ENCODE measurements around the gene REPS2. TPM values are rescaled to one million over a fixed set of nuclear protein-coding genes. Genes with fewer than 3 reads are reported as not detected.

REPS2 gene
- total RNA-seq, 1 donor: 1.7 TPM

DNA sequence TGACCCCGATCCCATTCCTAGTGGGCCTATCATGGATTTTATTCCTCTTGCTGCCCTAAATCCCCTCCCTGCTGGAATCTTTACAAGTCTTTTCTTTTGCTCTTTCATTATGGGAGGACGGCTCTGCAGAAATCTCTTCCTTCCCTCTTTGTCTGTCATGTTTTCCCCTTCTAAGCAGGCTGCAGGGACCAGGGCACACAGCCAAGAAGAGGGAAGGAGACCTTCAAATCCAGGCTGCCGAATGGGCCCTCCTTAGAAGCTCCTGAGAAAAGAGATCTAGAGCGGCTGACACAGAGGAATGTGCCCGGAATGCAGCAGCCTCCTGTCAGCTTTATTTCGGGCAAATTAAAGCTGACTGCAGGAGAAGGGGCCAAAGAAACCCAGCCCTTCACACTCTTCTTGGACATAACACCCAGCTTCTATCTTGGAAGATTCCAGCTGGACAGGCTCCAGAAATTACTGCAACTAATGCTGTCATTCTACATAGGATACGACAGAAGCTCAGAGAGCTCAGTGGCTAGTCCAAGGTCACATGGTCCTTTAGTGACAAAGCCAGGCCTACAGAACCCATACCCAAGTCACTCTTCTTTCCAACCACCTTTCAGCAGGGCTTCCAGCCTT is 240.8 kb downstream of the REPS2 start:
- H3K4me3 ChIP-seq (ENCODE audit: low read depth, low read length): no peak overlapping the region
- DNase-seq (ENCODE audit: low read depth): no peak
- TF ChIP-seq, protein P1, sequence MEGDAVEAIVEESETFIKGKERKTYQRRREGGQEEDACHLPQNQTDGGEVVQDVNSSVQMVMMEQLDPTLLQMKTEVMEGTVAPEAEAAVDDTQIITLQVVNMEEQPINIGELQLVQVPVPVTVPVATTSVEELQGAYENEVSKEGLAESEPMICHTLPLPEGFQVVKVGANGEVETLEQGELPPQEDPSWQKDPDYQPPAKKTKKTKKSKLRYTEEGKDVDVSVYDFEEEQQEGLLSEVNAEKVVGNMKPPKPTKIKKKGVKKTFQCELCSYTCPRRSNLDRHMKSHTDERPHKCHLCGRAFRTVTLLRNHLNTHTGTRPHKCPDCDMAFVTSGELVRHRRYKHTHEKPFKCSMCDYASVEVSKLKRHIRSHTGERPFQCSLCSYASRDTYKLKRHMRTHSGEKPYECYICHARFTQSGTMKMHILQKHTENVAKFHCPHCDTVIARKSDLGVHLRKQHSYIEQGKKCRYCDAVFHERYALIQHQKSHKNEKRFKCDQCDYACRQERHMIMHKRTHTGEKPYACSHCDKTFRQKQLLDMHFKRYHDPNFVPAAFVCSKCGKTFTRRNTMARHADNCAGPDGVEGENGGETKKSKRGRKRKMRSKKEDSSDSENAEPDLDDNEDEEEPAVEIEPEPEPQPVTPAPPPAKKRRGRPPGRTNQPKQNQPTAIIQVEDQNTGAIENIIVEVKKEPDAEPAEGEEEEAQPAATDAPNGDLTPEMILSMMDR (IDR thresholded peaks at IDR 0.05; ENCODE audit: insufficient read depth, low read length): no peak

DNA sequence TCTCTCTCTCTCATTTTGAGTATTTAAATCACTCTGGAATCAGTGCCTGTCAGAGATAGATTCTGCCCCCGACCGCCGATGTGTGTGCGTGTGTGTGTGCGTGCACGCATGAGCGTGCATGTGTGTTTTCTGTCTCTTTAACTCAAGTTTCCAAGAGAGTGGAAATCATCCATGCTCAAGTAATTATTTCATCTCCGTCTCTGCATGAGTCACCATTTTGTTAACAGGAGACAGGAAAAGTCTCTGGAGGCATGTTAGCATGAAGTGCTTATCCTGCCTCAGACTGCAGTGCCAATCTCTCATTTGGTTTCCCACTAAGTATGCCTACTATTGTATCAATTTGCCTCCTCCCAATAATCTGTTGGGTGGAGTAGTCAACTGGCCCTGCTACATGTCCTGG is 245.6 kb downstream of the REPS2 start:
- TF ChIP-seq, protein P1 (IDR thresholded peaks at IDR 0.05; ENCODE audit: insufficient read depth, low read length): no peak
- H3K4me3 ChIP-seq (ENCODE audit: low read depth, low read length): no peak overlapping the region
- DNase-seq (ENCODE audit: low read depth): no peak

Small RNA genes lying within 50 kb of the gene (small RNA-seq; reads per million reads assigned to genes)
- gene RF00019 (not detected), gene RF00190 (not detected)

Other genes starting within 250 kb of the REPS2 start
- gene CTPS2, start 234.0 kb upstream of the REPS2 start, total RNA-seq (ENCODE audit: low replicate concordance): 6.2 and 12.0 TPM in 2 replicates
- 15.9 and 39.9 TPM in 2 replicates for gene SYAP1, start 227.0 kb upstream of the REPS2 start, total RNA-seq (ENCODE audit: low replicate concordance)
- 6.3 and 13.9 TPM in 2 replicates for gene TXLNG, start 160.2 kb upstream of the REPS2 start, total RNA-seq (ENCODE audit: low replicate concordance)
- 120 and 172 TPM in 2 replicates for gene RBBP7, start 76.3 kb upstream of the REPS2 start, total RNA-seq (ENCODE audit: low replicate concordance)

Measured in fibroblast of the aortic adventitia (primary cell).